Endothelial cell of umbilical vein (primary cell): ENCODE results near the gene SLC25A48. TPM values are rescaled to one million over a fixed set of nuclear protein-coding genes. Genes with fewer than 3 reads are reported as not detected.

Experiments used
- BruUV-seq: library from RNA; stranded (reverse); fragments of 400-500 nt; replicated peaks from 2 replicates; lab custom pipeline; 2021; lab: Mats Ljungman, UMichigan
- CTCF ChIA-PET: fragments of 300-600, 350-600 bp; sonication (Branson Sonifier 250); formaldehyde crosslinking; loops from one replicate; lab custom pipeline; 2021; ENCODE audit warnings: antibody characterized with exemption, inconsistent platforms; lab: Charles Lee
- POLR2A ChIA-PET: fragments of 300-600, 350-600 bp; sonication (Branson Sonifier 250); formaldehyde crosslinking; loops from one replicate; lab custom pipeline; 2021; ENCODE audit warnings: antibody characterized with exemption, inconsistent platforms; lab: Charles Lee
- DNase-seq: peaks from one replicate; pipeline ENCODE4 v3.0.0-alpha.2; 2011; ENCODE audit warnings: low read depth, low spot score
- FAIRE-seq: peaks from 2 replicates; lab custom pipeline; 2011; peaks lifted over from hg19 to GRCh38; lab: Jason Lieb, UNC
- H2AFZ ChIP-seq: 2 replicates; pipeline ENCODE4 v1.6.0; 2012; ENCODE audit warnings: low read depth, low read length, control low read depth, inconsistent platforms
- H3K27ac ChIP-seq: 2 replicates; pipeline ENCODE4 v1.5.1; 2011; ENCODE audit warnings: low read depth, mild to moderate bottlenecking, control low read depth, low read length, moderate library complexity; ENCODE audit not compliant: insufficient read depth
- H3K27me3 ChIP-seq, 2 experiments: 2 replicates each; pipeline versions ENCODE4 v1.6.0 to v1.6.1; 2011; ENCODE audit warnings: low read length in 2 of 2, mixed read lengths in 1 of 2; ENCODE audit not compliant: control insufficient read depth in 2 of 2, insufficient read depth in 2 of 2
- H3K36me3 ChIP-seq, 2 experiments: 2 replicates in 1 of 2; 3 replicates in 1 of 2; pipeline ENCODE4 v1.5.1; 2011; ENCODE audit warnings: low read length in 2 of 2, mild to moderate bottlenecking in 1 of 2, moderate library complexity in 1 of 2; ENCODE audit not compliant: control insufficient read depth in 2 of 2, insufficient read depth in 2 of 2; ENCODE audit errors: extremely low read depth in 1 of 2
- H3K4me1 ChIP-seq: 3 replicates; pipeline ENCODE4 v1.5.1; 2011; ENCODE audit warnings: mild to moderate bottlenecking, low read length; ENCODE audit not compliant: control insufficient read depth, insufficient read depth; ENCODE audit errors: extremely low read depth
- H3K4me2 ChIP-seq: 2 replicates; pipeline ENCODE4 v1.6.1; 2011; ENCODE audit warnings: low read length, control low read depth, mixed read lengths; ENCODE audit not compliant: insufficient read depth
- H3K4me3 ChIP-seq, 3 experiments: fragments of 200-600 bp in 1 of 3; sonication (generic), shearing (Covaris generic) in 1 of 3; replicated peaks in 1 of 3; 2 replicates each; pipeline ENCODE4 v1.5.1; 2011 to 2016; ENCODE audit warnings: control low read depth in 3 of 3, low read length in 3 of 3, mild to moderate bottlenecking in 2 of 3, inconsistent platforms in 1 of 3, low read depth in 1 of 3, moderate library complexity in 1 of 3; ENCODE audit not compliant: insufficient read depth in 1 of 3
- H3K79me2 ChIP-seq: 2 replicates; pipeline ENCODE4 v1.6.0; 2012; ENCODE audit warnings: low read length, inconsistent platforms; ENCODE audit not compliant: control insufficient read depth, insufficient read depth
- H3K9ac ChIP-seq: replicated peaks from 2 replicates; pipeline ENCODE3; 2011; ENCODE audit warnings: low read length, control low read depth; ENCODE audit not compliant: insufficient read depth; ENCODE audit errors: extremely low read depth
- H3K9me1 ChIP-seq: replicated peaks from 3 replicates; pipeline ENCODE4 v1.6.0; 2011; ENCODE audit warnings: mild to moderate bottlenecking, low read length; ENCODE audit not compliant: control insufficient read depth, insufficient read depth; ENCODE audit errors: extremely low read depth
- H3K9me3 ChIP-seq: replicated peaks from 2 replicates; pipeline ENCODE4 v1.5.1; 2012; ENCODE audit warnings: low read length, inconsistent platforms; ENCODE audit not compliant: control insufficient read depth, insufficient read depth
- H4K20me1 ChIP-seq: replicated peaks from 2 replicates; pipeline ENCODE3; 2011; ENCODE audit warnings: mild to moderate bottlenecking, low read length; ENCODE audit not compliant: control insufficient read depth, insufficient read depth; ENCODE audit errors: extremely low read depth
- EZH2 ChIP-seq: IDR thresholded peaks from 2 replicates; pipeline ENCODE4 v1.6.1; 2012; ENCODE audit warnings: borderline replicate concordance, low read depth, mild to moderate bottlenecking, moderate library complexity, low read length, inconsistent platforms; ENCODE audit not compliant: severe bottlenecking
- FOS ChIP-seq: IDR thresholded peaks from 2 replicates; pipeline ENCODE4 v1.6.1; 2011; ENCODE audit warnings: mild to moderate bottlenecking, low read length, moderate library complexity, borderline replicate concordance; ENCODE audit not compliant: insufficient read depth
- GATA2 ChIP-seq: IDR thresholded peaks from 2 replicates; pipeline ENCODE4 v1.7.0; 2011; ENCODE audit warnings: low read depth, mild to moderate bottlenecking, moderate library complexity, mixed read lengths, low read length; ENCODE audit not compliant: insufficient read length, insufficient read depth
- JUN ChIP-seq: IDR thresholded peaks from 2 replicates; pipeline ENCODE4 v1.6.1; 2011; ENCODE audit warnings: borderline replicate concordance, low read depth; ENCODE audit not compliant: insufficient read length, insufficient read depth
- MYC ChIP-seq: IDR thresholded peaks from one replicate; pipeline ENCODE4 v1.6.1; 2011; ENCODE audit warnings: mild to moderate bottlenecking, low read depth, low read length
- POLR2A ChIP-seq: IDR thresholded peaks from 2 replicates; pipeline ENCODE4 v1.6.1; 2012; ENCODE audit warnings: low read depth, mild to moderate bottlenecking, control low read depth, low read length
- POLR2AphosphoS5 ChIP-seq: IDR thresholded peaks from 2 replicates; pipeline ENCODE4 v1.6.1; 2012; ENCODE audit warnings: low read depth, mild to moderate bottlenecking, control low read depth, low read length, moderate library complexity; ENCODE audit not compliant: insufficient read depth
- dilution Hi-C: fragments of 300-500 bp; cut with MboI; formaldehyde crosslinking; loops from one replicate; pipeline ENCODE4 v1.15.0; 2019; ENCODE audit warnings: low sequenced_read_pairs; ENCODE audit not compliant: extremely low pct_ligation_motif_present
- intact Hi-C: fragments of 100-400 bp; cut with micrococcal nuclease; formaldehyde crosslinking; loops from one replicate; pipeline ENCODE4 v1.10.0; 2022
- polyA plus RNA-seq, 4 experiments: library from polyadenylated mRNA; depleted of rRNA in 3 of 4; stranded (reverse) in 3 of 4; unstranded in 1 of 4; fragments of >200 nt; gene quantifications; 2 replicates each; pipeline versions ENCODE4 v1.2.1 to v1.2.3, GENCODE V29; 2011 to 2012; ENCODE audit warnings: missing spikeins in 1 of 4
- total RNA-seq: library from RNA; stranded (reverse); gene quantifications from 2 replicates; pipeline ENCODE4 v1.2.3, GENCODE V29; 2021
- TF ChIP-seq, protein P1 (sequence below): IDR thresholded peaks from 2 replicates; pipeline ENCODE4 v1.6.1; 2011; ENCODE audit not compliant: insufficient read depth, insufficient read length
- TF ChIP-seq, protein P2 (sequence below), 2 donors: IDR thresholded peaks; 1 replicate in 1 of 2; 2 replicates in 1 of 2; pipeline ENCODE4 v1.5.1; 2011; ENCODE audit warnings: low read length in 2 of 2, mild to moderate bottlenecking in 2 of 2, moderate library complexity in 2 of 2, control low read depth in 1 of 2, inconsistent platforms in 1 of 2, low read depth in 1 of 2; ENCODE audit not compliant: insufficient read depth in 1 of 2; ENCODE audit errors: extremely low read depth in 1 of 2

The SLC25A48 gene
- total and polyA plus RNA-seq, 2 donors (not counting 3 experiments of a cell fraction or from before 2014, with no cell fraction given): not detected

DNA sequence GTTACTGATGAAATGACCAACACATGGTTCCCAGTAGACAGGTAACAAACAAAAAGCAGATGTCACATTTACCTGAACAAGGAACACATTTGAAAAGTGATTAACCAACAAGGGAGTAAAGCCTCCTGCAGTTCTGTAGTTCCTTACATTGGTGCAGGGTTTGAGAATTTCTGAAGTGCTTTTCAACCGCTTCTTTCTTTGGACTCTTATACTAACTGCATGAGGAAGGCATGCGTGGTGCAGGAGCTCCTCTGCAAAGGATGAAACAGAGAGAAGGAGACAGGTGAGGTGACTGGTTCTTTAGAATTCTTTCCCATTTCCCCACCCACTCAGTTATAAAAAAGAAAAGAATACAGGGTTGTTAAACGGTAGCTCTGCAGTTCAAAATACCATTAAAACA lies 65.8 kb downstream of the SLC25A48 start:
- CTCF ChIA-PET: no interaction called here
- H4K20me1 ChIP-seq: no peaks in the 10 kb centered on the region
- H2AFZ ChIP-seq: no peak overlapping the region
- no peaks in the 10 kb centered on the region for H3K4me1 ChIP-seq
- no peaks in the 10 kb centered on the region for H3K79me2 ChIP-seq
- H3K27me3 ChIP-seq: peaks cover 3 to 53% of the 10 kb centered on the region in 2 experiments
- POLR2A ChIA-PET: no interaction called here
- no peak overlapping the region for H3K4me3 ChIP-seq
- no peak for DNase-seq
- H3K9me1 ChIP-seq: no peaks in the 10 kb centered on the region
- no peaks in the 10 kb centered on the region for H3K9me3 ChIP-seq
- H3K9ac ChIP-seq: no peak overlapping the region
- H3K27ac ChIP-seq: no peak overlapping the region
- no peaks in the 10 kb centered on the region for H3K36me3 ChIP-seq
- BruUV-seq: no TSS peak
- TF ChIP-seq POLR2AphosphoS5 (no peak), JUN (no peak), FOS (no peak), MYC (no peak), GATA2 (no peak)
- TF ChIP-seq, protein P1, sequence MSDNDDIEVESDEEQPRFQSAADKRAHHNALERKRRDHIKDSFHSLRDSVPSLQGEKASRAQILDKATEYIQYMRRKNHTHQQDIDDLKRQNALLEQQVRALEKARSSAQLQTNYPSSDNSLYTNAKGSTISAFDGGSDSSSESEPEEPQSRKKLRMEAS: no peak
- dilution Hi-C loops (no loop called here), intact Hi-C loops (no loop called here)
- no peak for FAIRE-seq
- H3K4me2 ChIP-seq: no peak overlapping the region

DNA sequence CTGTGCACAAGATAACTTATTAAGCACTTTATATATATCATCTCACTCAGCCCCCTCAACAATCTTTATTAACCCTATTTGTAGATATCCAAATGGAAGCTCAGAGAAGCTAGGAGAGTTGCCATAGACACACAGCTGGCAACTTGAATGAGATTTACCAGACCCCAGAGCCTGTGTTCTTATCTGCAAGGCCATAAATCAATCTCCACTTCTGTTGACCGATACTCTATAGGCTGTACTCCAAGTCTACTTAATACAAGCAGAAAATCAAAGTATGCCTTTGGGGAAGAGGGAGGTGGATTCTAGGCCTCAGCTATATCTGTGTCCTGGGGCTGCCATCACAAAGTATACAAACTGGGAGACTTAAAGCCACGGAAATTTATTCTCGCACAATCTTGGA lies 67.2 kb downstream of the SLC25A48 start:
- dilution Hi-C loops (no loop called here), intact Hi-C loops (no loop called here)
- H3K36me3 ChIP-seq: no peaks in the 10 kb centered on the region
- no peak overlapping the region for H3K4me2 ChIP-seq
- H3K4me3 ChIP-seq: no peak overlapping the region
- no peaks in the 10 kb centered on the region for H4K20me1 ChIP-seq
- ChIA-PET POLR2A (no interaction called here), CTCF (no interaction called here)
- no peak overlapping the region for H3K9ac ChIP-seq
- H3K4me1 ChIP-seq: no peaks in the 10 kb centered on the region
- BruUV-seq: no TSS peak
- H3K27ac ChIP-seq: no peak overlapping the region
- FAIRE-seq: no peak
- no peak overlapping the region for H2AFZ ChIP-seq
- H3K9me3 ChIP-seq: no peaks in the 10 kb centered on the region
- H3K27me3 ChIP-seq: peaks cover 2 to 63% of the 10 kb centered on the region in 2 experiments
- no peak for DNase-seq
- no peaks in the 10 kb centered on the region for H3K9me1 ChIP-seq
- no peak for TF ChIP-seq POLR2A
- TF ChIP-seq, protein P1: no peak
- TF ChIP-seq JUN: no peak
- TF ChIP-seq POLR2AphosphoS5: no peak
- TF ChIP-seq, protein P2, sequence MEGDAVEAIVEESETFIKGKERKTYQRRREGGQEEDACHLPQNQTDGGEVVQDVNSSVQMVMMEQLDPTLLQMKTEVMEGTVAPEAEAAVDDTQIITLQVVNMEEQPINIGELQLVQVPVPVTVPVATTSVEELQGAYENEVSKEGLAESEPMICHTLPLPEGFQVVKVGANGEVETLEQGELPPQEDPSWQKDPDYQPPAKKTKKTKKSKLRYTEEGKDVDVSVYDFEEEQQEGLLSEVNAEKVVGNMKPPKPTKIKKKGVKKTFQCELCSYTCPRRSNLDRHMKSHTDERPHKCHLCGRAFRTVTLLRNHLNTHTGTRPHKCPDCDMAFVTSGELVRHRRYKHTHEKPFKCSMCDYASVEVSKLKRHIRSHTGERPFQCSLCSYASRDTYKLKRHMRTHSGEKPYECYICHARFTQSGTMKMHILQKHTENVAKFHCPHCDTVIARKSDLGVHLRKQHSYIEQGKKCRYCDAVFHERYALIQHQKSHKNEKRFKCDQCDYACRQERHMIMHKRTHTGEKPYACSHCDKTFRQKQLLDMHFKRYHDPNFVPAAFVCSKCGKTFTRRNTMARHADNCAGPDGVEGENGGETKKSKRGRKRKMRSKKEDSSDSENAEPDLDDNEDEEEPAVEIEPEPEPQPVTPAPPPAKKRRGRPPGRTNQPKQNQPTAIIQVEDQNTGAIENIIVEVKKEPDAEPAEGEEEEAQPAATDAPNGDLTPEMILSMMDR (IDR thresholded peaks at IDR 0.05; ENCODE audit: extremely low read depth in 1 of 2, insufficient read depth in 1 of 2, low read depth in 1 of 2, low read length in 2 of 2): no peak
- no peak for TF ChIP-seq EZH2
- TF ChIP-seq MYC: no peak
- no peak for TF ChIP-seq FOS
- TF ChIP-seq GATA2: no peak
- H3K79me2 ChIP-seq: no peaks in the 10 kb centered on the region
